Activated naive CD8-positive, alpha-beta T cell treated with anti-CD3 and anti-CD28 coated beads, Interleukin-2, amount 10 ng/mL, durations not matched to agents 7 days and 5 days (primary cell): ENCODE measurements around the gene TBC1D10B. TPM values are rescaled to one million over a fixed set of nuclear protein-coding genes. Genes with fewer than 3 reads are reported as not detected.

Experiments
- ATAC-seq: fragments of 150-1000 bp; cut with Tn5 transposase; one replicate; pipeline ENCODE4 v1.10.0; 2021; ENCODE audit warnings: low read depth, moderate library complexity
- POLR2A ChIA-PET: fragments of 350-600 bp; sonication (Branson Sonifier 250); formaldehyde crosslinking; loops from one replicate; lab custom pipeline; 2021; ENCODE audit warnings: antibody characterized with exemption; lab: Charles Lee
- DNase-seq: peaks from one replicate; pipeline ENCODE4 v3.0.0; 2021
- H3K27ac Mint-ChIP-seq: one replicate; pipeline ENCODE4 v1.8.0; 2022; ENCODE audit warnings: mild to moderate bottlenecking, mixed read lengths
- H3K27me3 Mint-ChIP-seq: one replicate; pipeline ENCODE4 v1.8.0; 2022; ENCODE audit warnings: mild to moderate bottlenecking, moderate library complexity, mixed read lengths
- H3K36me3 Mint-ChIP-seq: one replicate; pipeline ENCODE4 v1.8.0; 2021; ENCODE audit warnings: mild to moderate bottlenecking, mixed read lengths
- H3K4me1 Mint-ChIP-seq: one replicate; pipeline ENCODE4 v1.8.0; 2021; ENCODE audit warnings: mixed read lengths
- H3K4me3 Mint-ChIP-seq: one replicate; pipeline ENCODE4 v1.8.0; 2022; ENCODE audit warnings: mild to moderate bottlenecking, moderate library complexity, mixed read lengths
- H3K9me3 Mint-ChIP-seq: one replicate; pipeline ENCODE4 v1.8.0; 2021; ENCODE audit warnings: mixed read lengths
- total RNA-seq, 2 experiments: library from RNA; stranded (reverse); gene quantifications; one replicate each; pipeline ENCODE4 v1.2.3, GENCODE V29; 2021

Gene TBC1D10B
- total RNA-seq, 2 experiments from 2014 or later, result 63.6 to 69.8 TPM

- no peak for DNase-seq
- Mint-ChIP-seq H3K4me3 (peak overlapping the region; percentile 93), H3K4me1 (peaks cover 48% of the 10 kb centered on the region), H3K27me3 (no peaks in the 10 kb centered on the region), H3K36me3 (peaks cover 28% of the 10 kb centered on the region), H3K27ac (peak overlapping the region; percentile 57), H3K9me3 (no peaks in the 10 kb centered on the region)
- ATAC-seq, result no peak
- POLR2A ChIA-PET, result interaction anchor here (0.6 to 2.3 kb wide), 5 partner anchors 10 to 42 kb away, joined by 3 to 7 read pairs (median 3); partner anchors contain the start of genes SEPTIN1 and ZNF771
These were observed 2.8 kb downstream of the TBC1D10B start for GRCh38 chr16:30367349-30368009.

GRCh38 chr16:30366511-30366910 lies 3.8 kb downstream of the TBC1D10B start:
- Mint-ChIP-seq H3K36me3 (peaks cover 32% of the 10 kb centered on the region), H3K4me3 (peak overlapping the region; percentile 93), H3K27ac (no peak overlapping the region), H3K9me3 (no peaks in the 10 kb centered on the region), H3K27me3 (no peaks in the 10 kb centered on the region), H3K4me1 (peaks cover 45% of the 10 kb centered on the region)
- no peak for DNase-seq
- ATAC-seq, result no peak
- POLR2A ChIA-PET, result interaction anchor here (1.1 to 1.5 kb wide), 2 partner anchors 16 to 41 kb away, joined by 3 read pairs; partner anchors contain the start of genes SEPTIN1 and ZNF771

GRCh38 chr16:30365200-30365599 lies 5.1 kb downstream of the TBC1D10B start:
- POLR2A ChIA-PET, result interaction anchor here (2.0 kb wide), 1 partner anchor 10 kb away, joined by 5 read pairs; the partner anchor contains the start of gene CD2BP2
- Mint-ChIP-seq H3K27me3 (no peaks in the 10 kb centered on the region), H3K4me1 (peaks cover 45% of the 10 kb centered on the region), H3K4me3 (no peak overlapping the region), H3K36me3 (peaks cover 41% of the 10 kb centered on the region), H3K9me3 (no peaks in the 10 kb centered on the region), H3K27ac (peak overlapping the region; percentile 19)
- ATAC-seq (no peak), DNase-seq (no peak)

- POLR2A ChIA-PET, result interaction anchor here (2.0 kb wide), 1 partner anchor 10 kb away, joined by 7 read pairs; the partner anchor contains the start of gene TBC1D10B
- no peak overlapping the region for H3K27ac Mint-ChIP-seq
- no peak for DNase-seq
- peaks cover 26% of the 10 kb centered on the region for H3K4me1 Mint-ChIP-seq
- no peaks in the 10 kb centered on the region for H3K9me3 Mint-ChIP-seq
- no peak overlapping the region for H3K4me3 Mint-ChIP-seq
- H3K36me3 Mint-ChIP-seq, result peaks cover 25% of the 10 kb centered on the region
- ATAC-seq, result no peak
- no peaks in the 10 kb centered on the region for H3K27me3 Mint-ChIP-seq
These were observed 9.1 kb downstream of the TBC1D10B start for GRCh38 chr16:30361180-30361579.

GRCh38 chr16:30359871-30360170 lies 10.5 kb downstream of the TBC1D10B start:
- DNase-seq (no peak), ATAC-seq (no peak)
- H3K27ac Mint-ChIP-seq, result no peak overlapping the region
- POLR2A ChIA-PET, result interaction anchor here (0.6 to 2.1 kb wide), 4 partner anchors 11 to 298 kb away, joined by 3 to 6 read pairs (median 3); partner anchors contain the start of genes FBRS and TBC1D10B
- peaks cover 23% of the 10 kb centered on the region for H3K36me3 Mint-ChIP-seq
- H3K4me1 Mint-ChIP-seq, result peaks cover 27% of the 10 kb centered on the region
- no peak overlapping the region for H3K4me3 Mint-ChIP-seq
- no peaks in the 10 kb centered on the region for H3K27me3 Mint-ChIP-seq
- no peaks in the 10 kb centered on the region for H3K9me3 Mint-ChIP-seq

- Mint-ChIP-seq H3K27ac (no peak overlapping the region), H3K4me1 (peaks cover 30% of the 10 kb centered on the region), H3K4me3 (no peak overlapping the region), H3K36me3 (peaks cover 25% of the 10 kb centered on the region), H3K27me3 (no peaks in the 10 kb centered on the region), H3K9me3 (no peaks in the 10 kb centered on the region)
- POLR2A ChIA-PET, result interaction anchor here (0.5 to 2.1 kb wide), 4 partner anchors 11 to 299 kb away, joined by 3 to 6 read pairs (median 3); partner anchors contain the start of genes FBRS and TBC1D10B
- no peak for ATAC-seq
- no peak for DNase-seq
These were observed 11.1 kb downstream of the TBC1D10B start for GRCh38 chr16:30358990-30359870.

DNA sequence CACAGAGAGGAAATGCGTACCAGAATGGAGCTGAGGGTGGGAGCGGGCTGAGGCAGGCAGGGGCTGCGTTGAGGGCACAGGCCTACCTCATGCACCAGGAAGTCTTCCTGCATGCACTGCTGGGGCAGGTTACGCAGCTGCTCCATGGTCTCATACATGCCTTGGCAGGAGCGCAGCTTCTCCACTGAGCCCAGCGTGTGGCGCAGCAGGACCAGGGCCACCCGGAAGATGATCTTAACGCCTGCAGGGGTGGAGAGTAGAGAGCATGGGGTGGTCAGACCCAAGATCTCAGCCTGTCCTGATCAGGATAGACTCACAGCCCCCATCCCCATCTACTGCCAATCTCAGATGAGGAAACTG lies 11.7 kb downstream of the TBC1D10B start:
- Mint-ChIP-seq H3K4me3 (no peak overlapping the region), H3K27me3 (no peaks in the 10 kb centered on the region), H3K9me3 (no peaks in the 10 kb centered on the region), H3K36me3 (peaks cover 27% of the 10 kb centered on the region), H3K4me1 (peaks cover 33% of the 10 kb centered on the region), H3K27ac (no peak overlapping the region)
- POLR2A ChIA-PET, result interaction anchor here (1.2 to 2.1 kb wide), 3 partner anchors 9 to 51 kb away, joined by 3 to 6 read pairs (median 3); partner anchors contain the start of gene TBC1D10B
- no peak for DNase-seq
- no peak for ATAC-seq

DNA sequence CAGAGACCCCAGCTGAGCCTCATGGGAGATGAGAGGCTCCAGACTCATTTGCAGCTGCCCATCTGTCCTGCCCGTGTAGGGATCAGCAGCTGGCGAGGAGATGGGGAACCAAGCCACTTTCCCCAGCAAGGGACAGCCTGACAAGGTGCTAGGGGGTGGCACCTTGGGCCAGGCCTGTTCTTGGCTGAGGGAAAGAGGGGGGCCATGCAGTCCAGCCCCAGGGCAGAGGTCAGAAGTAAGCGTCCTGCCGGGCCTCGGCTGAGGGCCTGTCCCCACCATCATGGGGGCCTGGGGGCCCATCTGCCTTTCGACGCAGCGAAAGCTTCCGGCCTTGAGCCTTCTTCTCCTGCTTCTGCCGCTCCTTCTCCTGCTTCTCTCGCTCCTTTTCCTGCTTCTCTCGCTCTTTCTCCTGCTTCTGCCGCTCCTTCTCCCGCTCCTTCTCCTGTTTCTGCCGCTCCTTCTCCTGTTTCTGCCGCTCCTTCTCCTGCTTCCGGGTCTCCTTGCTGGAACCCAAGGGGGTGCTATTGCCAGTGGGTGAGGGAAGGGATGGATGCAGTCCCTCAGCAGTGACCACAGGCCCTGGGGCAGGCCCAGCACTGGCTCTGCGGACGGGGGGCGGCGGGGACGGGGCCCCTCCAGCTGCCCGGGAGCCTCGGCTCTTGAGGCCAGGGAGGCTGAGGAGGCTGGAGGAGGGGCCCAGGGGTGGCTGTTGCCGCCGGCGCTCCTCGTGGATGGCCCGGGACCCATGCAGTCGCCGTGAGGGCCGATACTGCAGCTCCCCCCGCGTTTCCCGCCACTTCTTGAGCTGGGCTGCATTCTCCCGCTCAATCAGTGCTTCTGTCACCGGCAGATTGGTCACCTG lies 12.3 kb downstream of the TBC1D10B start:
- no peak for ATAC-seq
- no peaks in the 10 kb centered on the region for H3K9me3 Mint-ChIP-seq
- no peak for DNase-seq
- no peaks in the 10 kb centered on the region for H3K27me3 Mint-ChIP-seq
- POLR2A ChIA-PET, result interaction anchor here (1.2 to 2.1 kb wide), 3 partner anchors 10 to 51 kb away, joined by 3 to 6 read pairs (median 3); partner anchors contain the start of gene TBC1D10B
- H3K4me3 Mint-ChIP-seq, result no peak overlapping the region
- H3K4me1 Mint-ChIP-seq, result peaks cover 33% of the 10 kb centered on the region
- peaks cover 23% of the 10 kb centered on the region for H3K36me3 Mint-ChIP-seq
- no peak overlapping the region for H3K27ac Mint-ChIP-seq

DNA sequence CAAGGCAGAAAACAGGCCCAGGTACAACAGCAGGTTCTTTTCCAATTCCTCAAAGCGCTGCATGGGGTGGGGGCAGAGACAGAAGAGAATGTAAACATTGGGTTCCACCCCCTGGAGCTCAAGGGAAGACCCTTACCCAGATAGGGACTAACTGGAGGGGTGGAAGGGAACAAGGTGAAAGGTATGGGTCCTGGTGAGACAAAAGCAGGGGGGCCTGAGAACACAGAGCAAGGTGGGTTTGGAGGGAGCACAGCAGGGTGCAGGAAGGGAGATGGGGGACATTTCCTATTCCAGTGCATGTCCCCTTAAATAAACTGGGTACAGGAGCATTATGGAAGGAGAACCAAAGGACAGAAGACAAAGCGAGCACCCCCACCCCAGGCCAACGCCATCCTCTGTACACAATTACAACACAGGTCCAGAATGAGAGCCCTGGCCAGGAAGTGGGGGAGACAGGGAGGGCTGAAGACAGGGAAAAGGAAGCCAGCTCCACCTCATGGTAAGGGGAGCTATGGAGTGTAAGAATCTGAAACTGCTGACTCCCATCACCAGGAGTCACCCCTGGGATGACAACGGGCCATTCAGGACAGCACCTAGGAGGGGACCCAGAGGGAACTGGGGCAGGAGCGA lies 13.1 kb downstream of the TBC1D10B start:
- no peak for ATAC-seq
- Mint-ChIP-seq H3K27ac (peak overlapping the region; percentile 22), H3K36me3 (peaks cover 18% of the 10 kb centered on the region), H3K27me3 (no peaks in the 10 kb centered on the region), H3K9me3 (no peaks in the 10 kb centered on the region), H3K4me1 (peaks cover 29% of the 10 kb centered on the region), H3K4me3 (no peak overlapping the region)
- POLR2A ChIA-PET, result interaction anchor here (0.7 to 1.5 kb wide), 6 partner anchors 10 to 172 kb away, joined by 3 to 6 read pairs (median 4); partner anchors contain the start of genes TBC1D10B and ZNF771
- no peak for DNase-seq

DNA sequence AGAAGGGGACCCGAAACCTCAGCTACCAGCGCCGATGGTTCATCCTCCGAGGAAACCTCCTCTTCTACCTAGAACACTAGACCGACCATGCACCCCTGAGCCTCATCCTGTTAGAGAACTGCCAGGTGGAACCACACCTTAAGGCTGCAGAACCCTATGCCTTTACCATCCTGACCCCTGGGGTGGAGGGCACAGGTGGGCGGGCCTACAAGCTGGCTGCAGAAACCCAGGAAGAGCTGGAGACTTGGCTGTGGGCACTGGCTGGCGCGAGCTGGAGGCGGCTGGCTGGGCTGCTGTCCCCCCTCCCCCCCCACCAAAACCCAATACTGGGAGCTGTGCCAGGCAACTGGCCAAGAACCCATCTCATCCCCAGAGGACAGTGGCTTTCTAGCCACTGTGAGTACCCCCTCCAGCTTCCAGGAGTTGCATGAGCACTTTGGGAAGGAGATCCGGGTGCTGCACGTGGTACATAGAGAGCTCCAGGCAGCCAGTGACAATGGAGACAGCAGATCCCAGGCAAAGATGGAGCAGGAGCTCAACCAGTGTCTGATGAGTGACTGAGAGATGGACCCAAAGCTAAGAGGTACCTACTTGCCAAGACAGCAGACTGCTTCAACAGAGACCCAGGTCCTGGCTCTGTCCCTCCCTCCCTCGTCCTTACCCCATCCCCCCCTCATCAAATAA lies 13.8 kb downstream of the TBC1D10B start:
- POLR2A ChIA-PET, result interaction anchor here (0.7 to 1.5 kb wide), 7 partner anchors 13 to 171 kb away, joined by 3 to 6 read pairs (median 5); partner anchors contain the start of genes SEPTIN1, TBC1D10B and ZNF771
- ATAC-seq (no peak), DNase-seq (no peak)
- H3K27ac Mint-ChIP-seq, result peak overlapping the region; percentile 87
- H3K27me3 Mint-ChIP-seq, result no peaks in the 10 kb centered on the region
- no peaks in the 10 kb centered on the region for H3K9me3 Mint-ChIP-seq
- H3K4me1 Mint-ChIP-seq, result peaks cover 30% of the 10 kb centered on the region
- H3K36me3 Mint-ChIP-seq, result peaks cover 17% of the 10 kb centered on the region
- peak overlapping the region; percentile 94 for H3K4me3 Mint-ChIP-seq

DNA sequence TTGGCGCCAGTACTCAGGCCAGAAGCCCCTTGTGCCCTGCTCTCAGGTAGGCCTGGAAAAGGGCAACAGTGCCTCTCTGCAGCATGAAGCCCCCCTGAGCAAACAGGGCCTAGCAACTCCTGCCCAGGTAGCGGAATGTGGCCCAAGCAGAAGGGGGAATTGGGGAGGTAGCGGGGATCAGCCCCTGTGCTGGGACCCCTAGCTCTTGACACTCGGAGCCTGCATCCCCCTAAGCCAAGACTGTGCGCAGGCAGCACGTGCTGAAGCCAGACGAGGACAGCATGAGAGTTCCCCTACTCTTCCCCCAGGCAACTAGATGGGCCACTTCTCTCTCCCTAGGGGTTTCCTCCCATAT lies 14.4 kb downstream of the TBC1D10B start:
- Mint-ChIP-seq H3K4me1 (peaks cover 28% of the 10 kb centered on the region), H3K36me3 (peaks cover 16% of the 10 kb centered on the region), H3K27me3 (no peaks in the 10 kb centered on the region), H3K27ac (peak overlapping the region; percentile 87), H3K9me3 (no peaks in the 10 kb centered on the region), H3K4me3 (peak overlapping the region; percentile 94)
- DNase-seq (no peak), ATAC-seq (no peak)
- POLR2A ChIA-PET, result interaction anchor here (1.1 to 2.0 kb wide), 7 partner anchors 9 to 263 kb away, joined by 4 to 9 read pairs (median 5); partner anchors contain the start of genes SEPTIN1 and TBC1D10B
